Cardiac septum (tissue), 1 donor: ENCODE results near the gene STK40. TPM values are rescaled to one million over a fixed set of nuclear protein-coding genes. Genes with fewer than 3 reads are reported as not detected.
A peak's percentile ranks its signal among the peaks of the same experiment; 100 is the strongest.

Experiments
- DNase-seq: peaks from one replicate; pipeline ENCODE4 v3.0.0-alpha.2; 2020; ENCODE audit warnings: low spot score
- intact Hi-C: fragments of 100-400 bp; cut with DNase I; formaldehyde crosslinking; loops from one replicate; pipeline ENCODE4 v1.14.0; 2022
- total RNA-seq: library from RNA; stranded (reverse); fragmentation: NEBNext Ultra II Directional; extraction: Animal tissue kit (Norgen Biotek cat#: 25700); gene quantifications from one replicate; pipeline ENCODE4 v1.2.1, GENCODE V29; 2021
- donor health status: DM: no; HTN: no; CAD: no.

The STK40 gene
- total RNA-seq, 1 donor from 2014 or later, result 75.5 TPM

DNA sequence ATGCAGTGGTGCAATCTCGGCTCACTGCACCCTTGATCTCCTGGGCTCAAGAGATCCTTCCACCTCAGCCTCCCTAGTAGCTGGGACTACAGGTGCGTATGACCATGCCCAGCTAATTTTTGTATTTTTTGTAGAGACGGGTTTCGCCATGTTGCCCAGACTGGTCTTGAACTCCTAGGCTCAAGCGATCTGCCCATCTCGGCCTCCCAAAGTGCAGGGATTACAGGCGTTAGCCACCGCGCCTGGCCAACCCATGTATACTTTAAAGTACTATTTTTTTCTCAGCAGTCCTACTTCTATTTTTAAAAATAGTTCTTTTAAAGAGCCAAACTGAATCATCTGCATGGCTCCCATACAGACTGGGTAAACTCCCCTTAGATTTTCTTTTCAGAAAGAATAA lies 3.5 kb downstream of the STK40 start:
- no peak for DNase-seq

DNA sequence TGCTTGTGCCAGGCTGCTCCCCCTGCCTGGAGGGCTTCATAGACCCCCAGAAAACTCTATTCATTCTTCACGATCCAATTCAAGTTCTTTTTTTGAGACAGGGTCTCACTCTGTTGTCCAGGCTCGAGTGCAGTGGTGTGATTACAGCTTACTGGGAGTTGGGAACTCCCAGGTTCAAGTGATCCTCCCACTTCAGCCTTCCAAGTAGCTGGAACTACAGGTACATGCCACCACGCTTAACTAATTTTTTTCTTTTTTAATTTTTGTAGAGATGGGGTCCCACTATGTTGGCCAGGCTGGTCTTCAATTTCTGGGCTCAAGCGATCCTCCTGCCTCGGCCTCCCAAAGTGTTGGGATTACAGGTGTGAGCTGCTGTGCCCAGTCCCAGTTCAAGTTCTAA lies 4.3 kb downstream of the STK40 start:
- no peak for DNase-seq
- intact Hi-C loops, result no loop called here

More for the DNA sequence above, 3.5 kb downstream of the STK40 start:
- intact Hi-C loops, result no loop called here

DNA sequence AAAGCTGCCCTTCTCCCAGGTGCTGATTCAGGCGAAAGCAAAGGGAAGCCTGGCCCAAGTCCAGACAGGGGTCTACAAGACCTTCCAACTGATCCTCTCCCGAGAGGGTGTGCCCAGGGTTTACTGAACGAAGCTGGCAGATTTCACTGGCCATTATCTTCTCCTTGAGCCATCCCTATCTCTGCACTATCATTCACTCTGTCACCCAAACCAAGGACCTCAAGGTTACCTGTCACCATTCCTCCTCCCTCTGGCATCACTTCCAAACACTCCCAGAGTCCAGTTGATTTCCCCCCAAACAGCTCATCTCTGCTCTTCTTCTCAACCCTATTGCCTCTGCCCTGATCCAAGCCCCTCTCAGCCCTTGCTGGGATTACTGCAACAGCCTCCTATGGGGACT lies 4.9 kb downstream of the STK40 start:
- DNase-seq, result no peak
- intact Hi-C loops, result no loop called here

DNA sequence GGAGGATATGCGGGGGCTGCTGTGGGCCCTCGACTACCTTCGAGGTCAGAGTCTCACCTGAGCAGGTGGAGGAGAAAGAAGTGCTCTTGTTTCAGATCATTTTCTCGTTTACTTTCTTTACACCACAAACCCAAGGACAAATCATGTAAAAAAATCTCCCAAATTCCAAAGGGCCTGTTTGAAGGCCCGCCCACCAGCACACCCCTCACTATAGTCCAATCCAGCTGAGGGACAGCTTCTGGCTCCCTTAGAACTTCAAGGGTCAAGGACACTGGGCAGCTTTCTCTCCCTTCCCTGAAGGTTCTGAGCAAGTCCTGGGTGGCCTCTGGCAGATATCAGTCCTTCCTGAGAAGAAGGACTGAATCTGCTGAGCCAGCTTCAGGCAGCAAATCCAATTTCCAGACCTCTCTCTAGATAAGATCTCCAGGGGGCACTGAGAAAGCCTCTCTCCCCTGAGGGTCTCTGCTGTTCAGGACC lies 5.5 kb downstream of the STK40 start:
- intact Hi-C loops, result no loop called here
- DNase-seq, result no peak

DNA sequence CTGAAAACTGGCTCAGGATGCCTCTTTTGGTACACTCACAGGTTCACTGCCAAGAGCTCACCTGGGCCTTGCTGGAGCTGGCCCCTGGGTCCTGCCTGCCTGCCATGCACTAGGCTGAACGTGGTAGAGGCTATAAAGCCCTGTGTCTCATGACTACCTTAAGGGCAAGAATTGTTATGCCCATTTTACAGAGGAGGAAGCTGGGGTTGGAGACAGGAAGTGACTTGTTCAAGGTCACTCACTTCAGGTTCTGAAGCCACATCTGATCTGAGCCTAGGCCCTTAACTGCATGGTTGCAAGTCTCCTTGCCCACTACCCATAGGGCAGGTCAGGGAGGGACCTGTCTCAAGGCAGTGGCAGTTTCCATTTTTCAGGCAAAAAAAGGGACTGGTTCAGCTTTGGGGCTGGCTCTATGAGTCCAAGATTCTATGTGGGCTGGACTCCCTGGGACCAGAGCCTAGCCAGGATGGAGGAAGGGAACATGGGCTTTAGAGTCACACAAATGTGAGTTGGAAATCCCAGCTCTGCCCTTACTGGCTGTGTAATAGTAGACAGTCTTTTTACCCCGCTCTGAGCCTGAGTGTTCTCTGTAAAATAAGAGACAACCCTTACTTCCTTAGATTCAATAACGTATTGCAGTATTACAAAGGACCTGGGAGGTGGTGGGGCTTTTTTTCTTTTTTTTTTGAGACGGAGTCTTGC lies 7.8 kb downstream of the STK40 start:
- no peak for DNase-seq
- intact Hi-C loops, result no loop called here

DNA sequence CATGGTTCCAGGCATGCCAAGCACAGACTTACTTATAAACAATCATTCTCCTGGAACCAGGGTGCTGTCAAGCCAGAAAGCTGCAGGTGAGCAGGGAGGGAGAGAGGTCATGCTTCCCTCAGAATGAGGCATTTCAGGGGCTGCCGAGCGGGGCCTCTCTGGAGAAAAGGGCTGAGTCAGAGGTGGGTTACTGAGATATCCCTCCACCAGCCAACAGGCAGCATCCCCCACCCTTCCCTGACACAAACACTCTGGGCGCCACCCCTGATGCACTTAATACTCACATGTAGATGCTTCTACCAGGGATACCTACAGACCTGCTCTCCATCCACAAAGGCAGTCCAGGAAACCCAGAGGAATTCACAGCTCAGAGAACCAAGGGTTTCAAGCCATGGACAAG lies 13.1 kb downstream of the STK40 start:
- DNase-seq, result no peak

DNA sequence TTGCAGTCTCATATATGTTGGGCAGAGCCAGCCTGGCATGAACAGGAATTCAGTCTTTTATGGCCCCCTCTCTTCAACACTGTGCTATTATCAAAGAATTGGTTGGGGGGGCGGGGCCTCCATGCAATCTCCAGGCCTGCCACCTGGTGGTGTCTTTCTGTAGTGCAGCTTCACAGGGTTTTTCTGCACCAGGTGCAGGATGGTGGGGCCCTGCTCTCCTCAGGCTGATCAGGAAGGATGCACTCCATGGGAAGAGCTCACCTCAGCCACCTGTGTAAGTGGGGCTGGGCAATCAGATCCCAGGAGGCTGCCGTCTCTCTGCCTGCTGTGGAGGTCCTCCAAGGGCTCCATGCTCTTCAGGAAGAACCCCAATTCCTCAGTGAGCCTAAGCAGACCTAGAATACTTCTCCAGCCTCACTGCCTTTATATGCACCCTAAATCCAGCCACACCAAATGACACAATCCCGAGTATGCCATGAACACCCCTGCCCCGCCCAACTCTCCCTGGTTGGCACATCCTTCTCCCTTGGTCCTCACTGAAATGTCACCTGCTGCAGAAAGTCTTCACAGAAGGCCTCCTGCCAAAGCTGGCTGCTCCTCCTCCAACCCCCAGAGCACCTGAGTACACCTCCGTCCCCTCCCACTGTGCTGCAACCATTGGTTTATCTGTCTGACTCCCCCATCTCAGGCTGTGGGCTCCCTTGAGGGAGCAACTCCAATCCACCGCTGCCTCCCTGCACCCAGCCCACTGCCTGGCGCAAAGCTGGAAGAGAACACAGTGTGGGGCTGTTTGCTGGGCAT lies 16.5 kb downstream of the STK40 start:
- no peak for DNase-seq
- intact Hi-C loops, result loop anchor here (5.0 kb wide), 3 partner anchors 33 to 222 kb away; partner anchors contain the start of genes SH3D21 and TRAPPC3

More for the DNA sequence above, 13.1 kb downstream of the STK40 start:
- intact Hi-C loops, result no loop called here

DNA sequence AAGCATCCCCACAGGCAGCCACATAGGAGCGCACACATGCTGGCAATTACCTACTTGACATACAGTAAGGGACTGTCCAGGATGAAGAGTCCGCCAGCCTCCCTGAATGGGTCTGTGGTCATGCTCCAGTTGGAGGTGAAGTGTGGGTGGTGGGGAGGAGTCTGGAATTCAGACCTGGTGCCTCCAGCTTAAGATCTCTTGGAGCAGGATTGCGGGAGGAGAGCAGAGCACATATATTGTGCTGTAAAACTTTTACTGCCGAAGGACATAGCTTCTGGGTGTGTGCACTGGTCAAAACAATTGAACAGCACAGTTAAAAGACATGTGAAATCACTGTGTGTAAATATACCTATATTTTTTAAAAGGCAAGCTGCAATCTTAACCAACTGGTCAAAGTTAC lies 17.9 kb downstream of the STK40 start:
- intact Hi-C loops, result loop anchor here (5.0 kb wide), 3 partner anchors 35 to 220 kb away; partner anchors contain the start of genes SH3D21 and TRAPPC3
- no peak for DNase-seq

DNA sequence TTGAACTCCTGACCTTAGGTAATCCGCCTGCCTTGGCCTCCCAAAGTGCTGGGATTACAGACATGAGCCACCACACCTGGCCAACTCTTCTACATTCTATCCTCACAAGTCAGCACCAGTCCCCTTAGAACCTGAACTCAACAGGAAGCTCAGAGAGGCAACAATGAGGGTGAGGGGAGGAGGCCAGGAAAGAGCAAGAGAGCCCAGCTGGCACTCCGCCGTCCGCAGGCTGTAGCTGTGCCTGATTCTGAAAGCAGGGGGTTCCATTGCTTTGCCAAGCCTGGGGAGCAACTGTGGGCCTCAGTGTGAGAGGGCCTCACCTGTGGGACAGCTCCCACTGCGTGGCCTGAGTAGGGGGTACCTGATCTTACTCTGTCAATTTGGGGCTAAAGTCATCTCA lies 18.7 kb downstream of the STK40 start:
- intact Hi-C loops, result loop anchor here (5.0 kb wide), 3 partner anchors 35 to 220 kb away; partner anchors contain the start of genes SH3D21 and TRAPPC3
- no peak for DNase-seq

DNA sequence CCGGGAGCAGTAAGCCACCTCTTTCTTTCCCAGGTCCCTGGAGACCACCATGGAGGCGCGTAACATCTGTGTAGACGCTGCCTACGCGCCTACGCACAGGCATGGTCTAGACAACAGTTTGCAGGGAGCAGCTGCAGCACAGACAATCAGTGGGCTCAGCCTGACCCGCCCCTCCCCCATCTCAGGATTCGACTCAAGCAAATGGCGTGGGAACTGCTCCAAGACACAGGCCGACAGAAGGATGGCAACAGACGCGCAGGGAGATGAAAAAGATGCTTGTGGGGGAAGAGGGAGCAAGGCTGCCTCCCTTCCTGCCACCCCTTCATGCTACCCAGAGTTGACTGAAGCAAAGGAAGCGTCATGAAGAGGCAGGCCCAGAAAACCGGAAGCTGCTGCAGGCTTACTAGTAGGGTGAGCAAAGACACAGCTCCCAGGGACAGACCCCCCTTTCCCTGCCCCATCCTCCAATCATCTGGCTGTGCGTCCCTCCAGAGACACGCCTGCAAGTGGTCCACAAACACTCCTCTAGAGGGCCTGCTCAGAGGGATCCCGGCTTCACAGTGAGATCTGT lies 19.5 kb downstream of the STK40 start:
- DNase-seq, result peak; percentile 88
- intact Hi-C loops, result loop anchor here (5.0 kb wide), 3 partner anchors 36 to 219 kb away; partner anchors contain the start of genes SH3D21 and TRAPPC3

DNA sequence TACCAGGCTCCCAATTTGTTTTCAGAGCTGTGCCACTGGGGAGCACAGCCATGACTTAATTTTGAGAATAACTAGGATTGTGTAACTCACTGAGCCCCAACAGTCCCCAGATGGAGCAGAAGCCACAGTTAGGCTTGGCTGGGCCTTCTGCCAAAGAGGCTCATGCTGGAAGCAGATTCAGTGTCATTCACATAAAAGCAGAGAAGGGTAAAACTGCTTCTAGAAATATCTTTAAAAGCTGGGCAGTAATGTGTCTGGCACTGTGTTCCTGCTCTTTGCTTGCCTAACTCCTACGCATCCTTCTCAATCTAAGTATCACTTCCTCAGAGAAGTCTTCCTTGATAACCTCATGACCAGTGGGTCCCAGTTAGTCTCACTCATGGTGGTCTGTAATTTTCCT lies 20.3 kb downstream of the STK40 start:
- intact Hi-C loops, result loop anchor here (5.0 kb wide), 3 partner anchors 37 to 218 kb away; partner anchors contain the start of genes SH3D21 and TRAPPC3
- DNase-seq, result no peak

DNA sequence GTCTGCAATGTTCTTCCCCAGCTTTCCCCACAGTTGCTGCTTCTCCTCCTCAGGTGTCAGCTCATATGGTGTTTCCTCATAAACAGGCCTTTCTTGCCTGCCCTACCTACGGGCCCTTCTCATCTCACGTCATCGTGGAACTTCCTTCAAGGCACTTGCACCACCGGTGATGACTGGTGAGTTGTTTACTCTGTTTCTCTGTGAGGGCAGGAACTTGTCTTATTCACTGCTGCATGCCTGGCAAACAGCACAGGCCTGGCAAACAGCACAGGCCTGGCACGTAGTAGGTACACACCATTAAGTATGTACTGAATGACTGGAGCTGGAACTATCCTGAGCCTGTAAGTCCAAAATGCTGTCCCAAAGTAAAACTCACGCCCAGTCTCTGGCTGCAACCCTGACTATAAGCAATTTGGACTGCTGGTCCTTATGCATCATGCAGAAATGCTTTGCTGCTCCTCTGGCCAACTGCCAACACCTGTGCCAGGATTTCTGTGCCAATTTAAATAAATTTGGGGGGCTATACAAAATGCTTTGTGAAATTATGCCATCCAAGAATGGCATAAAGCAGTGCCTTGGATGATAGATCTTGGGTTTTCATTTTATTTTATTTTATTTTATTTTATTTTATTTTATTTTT lies 25.7 kb downstream of the STK40 start:
- intact Hi-C loops, result no loop called here
- DNase-seq, result no peak

DNA sequence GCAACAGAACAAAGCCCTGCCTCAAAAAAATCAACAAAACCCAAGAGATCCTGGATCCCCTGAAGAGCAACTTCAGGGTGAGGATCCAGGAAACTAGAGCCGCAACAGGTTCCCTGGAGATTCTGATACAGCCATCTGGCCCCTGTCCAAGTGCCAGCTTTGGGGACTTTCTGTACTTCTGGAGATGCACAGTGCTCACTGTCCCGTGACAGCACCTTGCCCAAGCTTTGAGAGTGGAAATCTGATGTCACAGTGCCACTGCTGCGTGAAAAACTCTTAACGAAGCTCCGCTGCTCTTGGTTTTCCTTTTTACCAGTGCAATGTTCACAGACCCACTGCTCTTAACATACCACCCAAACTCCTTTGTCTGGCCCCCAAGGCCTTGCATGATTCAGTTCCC lies 26.3 kb downstream of the STK40 start:
- no peak for DNase-seq
- intact Hi-C loops, result no loop called here

DNA sequence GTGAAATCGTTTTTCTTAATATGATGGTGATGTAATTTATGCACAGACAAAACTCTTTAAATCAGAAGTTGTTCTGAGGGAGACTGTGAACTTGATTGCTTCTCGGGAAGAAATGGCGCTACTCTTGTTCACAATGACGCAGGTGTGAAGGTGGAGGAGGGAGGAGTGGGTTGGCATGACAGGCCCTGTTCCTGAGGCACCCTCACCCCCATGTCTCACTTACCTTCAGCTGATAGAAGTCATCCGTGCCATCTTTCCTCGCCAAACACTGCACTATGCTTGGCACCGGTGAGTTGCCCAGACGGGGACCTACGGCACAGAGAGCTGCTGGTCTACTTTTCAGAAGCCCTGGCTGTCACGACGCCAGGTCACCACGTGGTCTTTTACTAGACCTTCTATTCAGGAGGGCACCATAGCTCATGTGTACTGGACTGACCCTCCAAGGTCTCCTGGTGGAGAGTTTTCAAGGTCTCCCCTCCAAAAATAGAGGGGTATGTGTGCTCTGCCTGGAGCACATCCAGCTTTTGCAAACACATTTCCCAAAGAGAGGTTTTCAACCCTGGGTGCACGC lies 27.1 kb downstream of the STK40 start:
- no peak for DNase-seq
- intact Hi-C loops, result no loop called here

DNA sequence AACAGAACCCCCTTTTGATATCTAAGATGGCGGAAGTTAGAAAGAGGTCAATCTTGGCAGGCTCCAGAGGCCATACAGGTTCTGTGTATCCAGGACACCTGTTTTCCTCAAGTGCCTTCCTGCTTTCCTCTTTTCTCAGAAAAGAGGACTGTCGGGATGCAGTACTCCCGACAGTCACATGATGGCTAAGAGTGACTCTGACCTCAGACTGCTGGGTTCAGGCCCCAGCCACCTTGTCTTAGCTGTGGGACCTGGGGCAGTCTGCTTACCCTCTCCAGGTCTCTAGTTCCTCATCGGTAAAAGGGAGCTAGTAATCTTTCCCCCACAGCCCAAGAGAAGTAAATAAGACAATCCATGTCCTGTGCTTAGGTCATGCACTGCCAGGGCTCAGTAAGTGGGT lies 29.9 kb downstream of the STK40 start:
- intact Hi-C loops, result no loop called here
- no peak for DNase-seq

DNA sequence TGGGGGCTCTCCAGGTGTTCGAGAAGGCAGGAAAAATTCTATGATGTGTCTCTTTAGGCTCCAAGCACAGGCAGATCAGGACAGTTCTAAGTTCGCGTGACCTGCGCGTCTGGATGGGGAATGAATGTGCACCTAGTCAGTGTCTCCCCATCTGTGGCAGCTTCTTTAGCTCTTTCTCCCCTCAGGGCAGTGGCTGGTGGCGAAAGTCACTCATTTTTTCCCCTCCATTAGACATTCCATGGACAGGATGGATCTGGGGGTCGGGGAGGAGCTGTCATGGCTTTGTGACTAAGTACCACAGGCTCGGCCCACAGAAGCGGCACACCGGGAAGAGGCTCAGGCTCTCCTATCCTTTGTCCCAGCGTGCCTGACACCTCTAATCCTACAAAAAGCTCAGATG lies 31.2 kb downstream of the STK40 start:
- intact Hi-C loops, result no loop called here
- DNase-seq, result no peak

DNA sequence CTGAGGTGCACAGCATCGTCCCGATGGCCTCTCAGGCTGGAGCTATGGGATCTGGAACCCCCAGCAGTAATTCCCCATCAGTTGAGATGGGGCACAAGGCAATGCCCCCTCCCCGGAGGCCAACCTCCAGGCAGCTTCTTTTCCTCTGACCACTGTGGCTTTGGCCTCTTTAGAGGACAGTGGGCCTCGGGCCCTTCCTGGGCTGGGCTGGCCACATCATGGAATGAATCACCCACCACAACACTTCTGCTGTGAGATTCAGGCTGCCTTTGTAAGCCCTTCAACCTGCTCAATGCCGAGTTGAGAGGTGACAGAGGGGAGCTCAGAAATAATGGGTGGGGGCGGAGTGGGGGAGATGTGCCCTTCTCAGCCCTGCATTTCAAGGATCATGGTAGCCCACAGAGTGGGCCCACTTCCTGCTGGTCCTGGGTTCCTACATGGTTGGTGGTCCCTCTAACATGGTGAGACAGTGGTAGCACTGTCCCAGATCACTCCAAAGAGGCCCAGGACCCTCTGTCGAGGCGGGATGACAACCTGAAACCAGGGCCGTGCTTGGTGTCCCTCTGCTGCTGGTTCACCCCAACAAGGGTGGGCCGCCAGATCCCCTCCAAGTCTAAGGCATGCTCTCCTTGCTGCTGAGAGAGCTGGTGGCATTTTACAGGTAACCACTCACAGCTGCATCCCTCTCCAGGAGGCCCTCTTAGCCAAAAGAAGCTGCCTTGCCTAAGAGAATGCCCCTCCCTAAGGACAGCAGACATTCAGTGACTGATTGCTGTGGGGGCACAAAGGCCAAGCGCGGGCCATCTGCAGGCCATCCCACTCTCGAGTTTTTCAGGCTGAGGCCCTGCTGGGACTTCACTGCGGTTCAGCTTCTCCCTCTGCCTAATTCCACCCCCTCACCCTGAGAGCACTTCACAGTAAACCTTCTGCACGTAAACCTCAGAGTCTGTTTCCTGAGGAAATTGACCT lies 32.5 kb downstream of the STK40 start:
- no peak for DNase-seq
- intact Hi-C loops, result no loop called here

DNA sequence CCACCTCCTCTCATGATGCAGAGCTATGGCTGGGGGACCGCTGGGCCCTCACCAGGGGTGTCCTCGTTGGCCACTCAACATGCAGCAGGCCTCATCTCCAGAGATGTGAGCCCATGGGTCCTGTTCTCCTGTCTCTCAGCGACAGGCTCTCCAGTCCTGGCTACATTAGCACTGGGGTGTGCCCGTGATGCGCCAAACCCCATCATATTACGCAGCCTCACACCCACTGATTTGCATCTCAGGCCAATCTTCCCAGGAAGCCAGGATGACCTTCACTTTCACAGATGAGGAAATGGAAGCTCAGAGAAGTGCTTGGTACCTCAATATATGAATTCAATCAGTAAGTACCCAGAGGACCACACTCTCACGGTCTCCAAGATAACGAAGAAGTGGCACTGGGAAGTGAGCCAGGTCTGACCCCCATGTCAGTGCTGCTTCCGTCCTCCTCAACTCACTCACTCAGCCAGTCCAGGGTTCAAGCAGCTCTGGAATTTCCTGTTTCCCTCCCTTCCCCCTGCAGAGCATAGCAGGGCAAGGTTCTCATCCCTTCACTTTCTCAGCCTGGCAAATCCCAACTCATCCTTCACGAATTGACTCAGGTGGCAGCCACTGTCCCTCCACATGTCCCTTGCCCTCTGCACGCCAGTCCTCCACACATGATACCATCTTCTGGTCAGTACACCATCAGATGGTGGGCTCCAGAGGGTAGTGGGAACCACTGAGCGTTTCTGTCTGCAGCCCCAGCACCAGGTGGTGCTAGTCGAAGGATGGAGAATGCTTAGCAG lies 33.4 kb downstream of the STK40 start:
- no peak for DNase-seq

More for the DNA sequence above, 33.4 kb downstream of the STK40 start:
- intact Hi-C loops, result no loop called here
